ENCODE data around the gene OARD1.
"Not testable (repeated sequence)": the region's sequence is repeated elsewhere in the genome, so short reads cannot be mapped to it uniquely, and the experiment has no call there.

OARD1 gene

GRCh38 chr6:41025966-41026530 is 46.1 kb downstream of the OARD1 start:
- no peak for ATAC-seq

- no peak for ATAC-seq
Measured at GRCh38 chr6:41023114-41023513, 49.0 kb downstream of the OARD1 start.

DNA sequence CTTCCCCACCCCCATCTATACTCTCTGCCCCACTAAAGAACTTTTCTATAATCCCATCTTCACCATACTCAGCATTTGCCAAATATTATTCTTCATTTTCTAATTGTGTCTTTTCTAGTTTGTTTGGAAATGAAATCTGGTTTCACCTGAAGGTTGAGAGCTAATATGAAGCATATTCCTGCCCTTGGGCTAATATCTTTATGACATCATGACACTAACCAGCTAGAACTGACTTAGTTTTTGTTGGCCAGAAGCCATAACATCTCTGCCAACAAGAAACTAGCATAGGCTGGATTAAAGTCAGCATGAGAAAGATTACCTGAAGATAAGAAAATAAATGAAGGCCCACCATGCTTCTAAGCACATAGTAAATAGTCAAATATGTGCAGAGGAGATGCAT is 49.9 kb downstream of the OARD1 start:
- no peak for ATAC-seq

- ATAC-seq: no peak
Measured at GRCh38 chr6:41021832-41022231, 50.3 kb downstream of the OARD1 start.

- no peak for ATAC-seq
Measured at GRCh38 chr6:41017663-41018062, 54.5 kb downstream of the OARD1 start.

DNA sequence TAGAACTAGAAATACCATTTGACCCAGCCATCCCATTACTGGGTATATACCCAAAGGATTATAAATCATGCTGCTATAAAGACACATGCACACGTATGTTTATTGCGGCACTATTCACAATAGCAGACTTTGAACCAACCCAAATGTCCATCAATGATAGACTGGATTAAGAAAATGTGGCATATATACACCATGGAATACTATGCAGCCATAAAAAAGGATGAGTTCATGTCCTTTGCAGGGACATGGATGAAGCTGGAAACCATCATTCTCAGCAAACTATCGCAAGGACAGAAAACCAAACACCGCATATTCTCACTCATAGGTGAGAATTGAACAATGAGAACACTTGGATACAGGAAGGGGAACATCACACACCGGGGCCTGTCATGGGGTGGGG is 56.3 kb downstream of the OARD1 start:
- ATAC-seq: not testable (repeated sequence)

GRCh38 chr6:41014780-41015179 is 57.4 kb downstream of the OARD1 start:
- ATAC-seq: no peak
